GM15510 (cell line): ENCODE results near the gene TP53BP1.

Experiments used
- POLR2A ChIP-seq: IDR thresholded peaks from 3 replicates; pipeline ENCODE4 v1.6.1; 2011; ENCODE audit warnings: borderline replicate concordance; ENCODE audit not compliant: insufficient read length; ENCODE audit errors: extremely low read depth

TP53BP1 gene

GRCh38 chr15:43370975-43371974 lies 121.7 kb downstream of the TP53BP1 start, which contains the start of the genes TUBGCP4 and ZSCAN29:
TSS of gene TUBGCP4 (plus strand) at chr15:43371101. CDS start at chr15:43371355, 254 bp downstream.
TSS of gene ZSCAN29 (minus strand) at chr15:43371043. CDS start at chr15:43369913, 1,130 bp downstream.
- peak; percentile 73 for TF ChIP-seq POLR2A

GRCh38 chr15:43370310-43370974 lies 122.5 kb downstream of the TP53BP1 start:
- no peak for TF ChIP-seq POLR2A

GRCh38 chr15:43361313-43361903 lies 131.5 kb downstream of the TP53BP1 start:
- no peak for TF ChIP-seq POLR2A

GRCh38 chr15:43360821-43361220 lies 132.1 kb downstream of the TP53BP1 start:
- no peak for TF ChIP-seq POLR2A
